ENCODE data around the gene SCYGR8. TPM values are rescaled to one million over a fixed set of nuclear protein-coding genes. Genes with fewer than 3 reads are reported as not detected.

The SCYGR8 gene, protein sequence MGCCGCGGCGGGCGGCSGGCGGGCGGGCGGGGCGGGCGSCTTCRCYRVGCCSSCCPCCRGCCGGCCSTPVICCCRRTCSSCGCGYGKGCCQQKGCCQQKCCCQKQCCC
- not detected in 2 replicates for total RNA-seq
- polyA plus RNA-seq, result not detected in 2 replicates

DNA sequence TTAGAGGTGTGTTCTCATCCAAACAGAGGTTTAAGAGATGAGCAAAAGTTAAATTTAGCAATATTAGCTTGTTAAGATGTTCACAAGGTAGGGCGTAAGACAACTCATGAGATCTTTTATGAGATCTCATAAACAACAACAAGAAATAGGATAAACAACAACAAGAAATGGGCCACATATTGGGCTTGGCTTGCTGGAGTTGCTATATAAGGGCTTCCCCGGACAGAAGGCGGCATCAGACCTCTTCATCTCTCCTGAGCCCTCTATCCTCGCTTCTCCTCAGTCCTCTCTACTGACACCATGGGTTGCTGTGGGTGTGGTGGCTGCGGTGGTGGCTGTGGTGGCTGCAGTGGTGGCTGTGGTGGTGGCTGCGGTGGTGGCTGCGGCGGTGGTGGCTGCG, at the start of gene SCYGR8:
TSS of gene SCYGR8 (plus strand) at position 301 of the 400 bp plus-strand sequence. CDS start at position 301, 0 bp downstream.
- H3K27me3 ChIP-seq, result no peaks in the 10 kb centered on the region
- no peaks in the 10 kb centered on the region for H3K4me1 ChIP-seq (ENCODE audit: low read depth)
- H3K9me3 ChIP-seq (ENCODE audit: low read depth), result no peaks in the 10 kb centered on the region
- no peaks in the 10 kb centered on the region for H3K36me3 ChIP-seq
- TF ChIP-seq, protein P1, sequence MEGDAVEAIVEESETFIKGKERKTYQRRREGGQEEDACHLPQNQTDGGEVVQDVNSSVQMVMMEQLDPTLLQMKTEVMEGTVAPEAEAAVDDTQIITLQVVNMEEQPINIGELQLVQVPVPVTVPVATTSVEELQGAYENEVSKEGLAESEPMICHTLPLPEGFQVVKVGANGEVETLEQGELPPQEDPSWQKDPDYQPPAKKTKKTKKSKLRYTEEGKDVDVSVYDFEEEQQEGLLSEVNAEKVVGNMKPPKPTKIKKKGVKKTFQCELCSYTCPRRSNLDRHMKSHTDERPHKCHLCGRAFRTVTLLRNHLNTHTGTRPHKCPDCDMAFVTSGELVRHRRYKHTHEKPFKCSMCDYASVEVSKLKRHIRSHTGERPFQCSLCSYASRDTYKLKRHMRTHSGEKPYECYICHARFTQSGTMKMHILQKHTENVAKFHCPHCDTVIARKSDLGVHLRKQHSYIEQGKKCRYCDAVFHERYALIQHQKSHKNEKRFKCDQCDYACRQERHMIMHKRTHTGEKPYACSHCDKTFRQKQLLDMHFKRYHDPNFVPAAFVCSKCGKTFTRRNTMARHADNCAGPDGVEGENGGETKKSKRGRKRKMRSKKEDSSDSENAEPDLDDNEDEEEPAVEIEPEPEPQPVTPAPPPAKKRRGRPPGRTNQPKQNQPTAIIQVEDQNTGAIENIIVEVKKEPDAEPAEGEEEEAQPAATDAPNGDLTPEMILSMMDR (IDR thresholded peaks at IDR 0.05; ENCODE audit: low read depth, low read length), result no peak
- no peak within 1 kb of the TSS for H3K27ac ChIP-seq
- H3K4me3 ChIP-seq, result no peak within 1 kb of the TSS
- DNase-seq (ENCODE audit: low read depth in 1 of 2, low spot score in 1 of 2), result no peak

DNA sequence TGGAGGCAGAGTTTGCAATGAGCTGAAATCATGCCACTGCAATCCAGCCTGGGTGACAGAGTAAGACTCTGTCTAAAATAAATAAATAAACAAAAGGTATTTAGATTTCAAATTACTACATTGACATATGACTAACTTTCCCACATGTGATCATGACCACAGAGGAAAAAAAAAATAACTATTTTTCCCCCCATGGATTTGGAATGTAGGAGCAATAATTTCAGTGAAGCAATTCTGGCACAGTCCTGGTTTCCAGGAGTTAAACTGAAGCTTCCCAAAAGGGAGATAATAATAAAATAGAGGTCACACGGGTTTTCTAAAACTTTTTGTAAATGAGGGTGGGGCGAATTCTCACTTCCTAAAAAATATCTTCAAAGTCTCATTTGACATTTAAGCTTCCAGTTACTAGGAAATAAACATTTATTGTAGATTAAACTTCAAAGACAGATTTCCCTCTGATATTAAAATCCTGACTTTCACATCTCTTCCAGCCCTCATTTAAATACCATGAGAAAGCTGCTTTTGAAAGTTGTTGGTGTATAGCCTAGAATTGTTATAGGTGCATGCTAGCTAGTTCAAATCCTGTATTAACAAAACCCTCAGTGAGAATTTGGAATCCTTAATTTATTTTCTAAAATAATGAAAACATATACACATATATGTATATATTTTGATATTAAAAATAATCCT, 48.6 kb upstream of the SCYGR8 start:
- peak in 1 of 2 donors; percentile 25 for DNase-seq (ENCODE audit: low read depth in 1 of 2, low spot score in 1 of 2)

DNA sequence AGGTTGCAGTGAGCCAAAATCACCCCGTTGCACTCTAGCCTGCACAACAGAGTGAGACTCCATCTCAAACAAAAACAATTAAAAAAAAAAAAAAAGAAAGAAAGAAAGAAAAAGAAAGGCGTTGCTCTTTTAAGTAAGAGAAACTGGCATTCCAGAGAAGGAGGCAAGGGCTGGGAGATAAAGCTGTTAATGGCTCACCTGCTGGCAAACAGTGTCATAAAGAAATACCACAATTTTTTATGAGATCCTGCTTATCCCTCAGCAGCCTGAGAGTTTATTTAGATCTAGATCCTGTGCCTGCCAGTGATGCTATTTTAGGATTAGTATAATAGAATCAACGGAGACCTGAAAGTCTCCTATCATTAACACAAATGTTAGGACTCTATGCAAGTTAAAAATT, 44.1 kb upstream of the SCYGR8 start:
- Histone ChIP-seq H3K27me3 (no peaks in the 10 kb centered on the region), H3K9me3 (ENCODE audit: low read depth) (no peaks in the 10 kb centered on the region), H3K36me3 (no peaks in the 10 kb centered on the region), H3K4me1 (ENCODE audit: low read depth) (no peaks in the 10 kb centered on the region), H3K4me3 (no peak overlapping the region), H3K27ac (no peak overlapping the region)
- TF ChIP-seq, protein P1 (IDR thresholded peaks at IDR 0.05; ENCODE audit: low read depth, low read length), result no peak
- no peak for DNase-seq (ENCODE audit: low read depth in 1 of 2, low spot score in 1 of 2)

More for the DNA sequence above, 48.6 kb upstream of the SCYGR8 start:
- Histone ChIP-seq H3K4me1 (ENCODE audit: low read depth) (no peaks in the 10 kb centered on the region), H3K9me3 (ENCODE audit: low read depth) (no peaks in the 10 kb centered on the region), H3K36me3 (no peaks in the 10 kb centered on the region), H3K4me3 (no peak overlapping the region), H3K27ac (no peak overlapping the region), H3K27me3 (no peaks in the 10 kb centered on the region)
- TF ChIP-seq, protein P1 (IDR thresholded peaks at IDR 0.05; ENCODE audit: low read depth, low read length), result no peak

DNA sequence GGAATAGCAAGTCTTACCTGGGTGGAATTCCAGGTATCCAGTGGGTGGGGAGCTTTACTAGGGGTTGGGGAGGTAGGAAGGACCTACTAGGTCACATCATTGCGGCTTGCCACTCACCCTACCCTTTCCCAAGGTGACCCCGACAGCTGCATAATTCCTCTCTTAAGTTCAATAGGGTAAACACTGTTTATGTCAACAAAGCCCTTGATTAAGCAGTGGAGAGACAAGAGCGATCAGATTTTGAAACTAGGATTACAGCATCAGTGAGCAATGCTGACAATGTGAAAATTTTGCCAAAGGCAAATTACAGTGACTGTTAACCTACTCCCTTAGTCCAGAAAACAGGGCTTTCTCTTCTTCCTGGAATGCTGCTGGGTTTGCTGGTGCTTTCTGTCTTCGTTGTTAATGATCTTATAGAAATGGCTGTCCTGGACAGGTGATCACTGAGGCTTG, 42.4 kb upstream of the SCYGR8 start:
- peak in 1 of 2 donors; percentile 72 for DNase-seq (ENCODE audit: low read depth in 1 of 2, low spot score in 1 of 2)
- TF ChIP-seq, protein P1 (IDR thresholded peaks at IDR 0.05; ENCODE audit: low read depth, low read length), result no peak
- no peak overlapping the region for H3K4me3 ChIP-seq
- no peaks in the 10 kb centered on the region for H3K4me1 ChIP-seq (ENCODE audit: low read depth)
- no peaks in the 10 kb centered on the region for H3K9me3 ChIP-seq (ENCODE audit: low read depth)
- H3K27me3 ChIP-seq, result no peaks in the 10 kb centered on the region
- H3K27ac ChIP-seq, result no peak overlapping the region
- no peaks in the 10 kb centered on the region for H3K36me3 ChIP-seq

DNA sequence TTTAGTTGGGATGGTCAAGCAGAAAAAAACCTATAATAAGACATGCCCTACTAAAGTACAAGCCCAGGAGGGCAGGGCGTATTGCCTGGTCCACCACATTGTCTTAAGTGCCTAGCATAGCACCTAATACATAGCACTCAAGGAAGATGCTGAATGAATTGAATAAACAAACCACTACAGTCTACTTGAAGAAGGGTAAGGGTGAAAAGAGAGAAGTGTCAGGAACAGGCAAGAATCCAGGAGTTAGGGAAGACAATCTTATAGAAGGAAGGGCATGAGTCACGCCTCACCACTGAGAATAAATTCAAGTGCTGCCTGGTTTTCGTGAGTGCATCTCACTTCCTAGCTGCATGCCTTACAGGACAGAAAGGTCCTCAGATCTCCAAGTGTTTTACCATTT, 41.7 kb upstream of the SCYGR8 start:
- Histone ChIP-seq H3K27ac (no peak overlapping the region), H3K4me1 (ENCODE audit: low read depth) (no peaks in the 10 kb centered on the region), H3K4me3 (no peak overlapping the region), H3K36me3 (no peaks in the 10 kb centered on the region), H3K27me3 (no peaks in the 10 kb centered on the region), H3K9me3 (ENCODE audit: low read depth) (no peaks in the 10 kb centered on the region)
- peak in 1 of 2 donors; percentile 77 for DNase-seq (ENCODE audit: low read depth in 1 of 2, low spot score in 1 of 2)
- TF ChIP-seq, protein P1 (IDR thresholded peaks at IDR 0.05; ENCODE audit: low read depth, low read length), result no peak
